Activated CD8-positive, alpha-beta T cell treated with anti-CD3 and anti-CD28 coated beads for 36 hours (primary cell): ENCODE data around the gene STXBP1. TPM values are rescaled to one million over a fixed set of nuclear protein-coding genes. Genes with fewer than 3 reads are reported as not detected.

Experiments used
- ATAC-seq: fragments of 200-7000 bp; cut with Tn5 transposase; one replicate; pipeline ENCODE4 v1.10.0; 2021; ENCODE audit warnings: mild to moderate bottlenecking, moderate library complexity
- CTCF ChIA-PET: fragments of 350-600 bp; sonication (Branson Sonifier 250); formaldehyde crosslinking; loops from one replicate; lab custom pipeline; 2021; ENCODE audit warnings: antibody characterized with exemption; lab: Charles Lee
- POLR2A ChIA-PET: fragments of 350-600 bp; sonication (Branson Sonifier 250); formaldehyde crosslinking; loops from one replicate; lab custom pipeline; 2021; ENCODE audit warnings: antibody characterized with exemption; lab: Charles Lee
- DNase-seq: peaks from one replicate; pipeline ENCODE4 v3.0.0-alpha.2; 2020
- H3K27ac Mint-ChIP-seq: one replicate; pipeline ENCODE4 v1.8.0; 2021; ENCODE audit warnings: mild to moderate bottlenecking, mixed read lengths
- H3K27me3 Mint-ChIP-seq: one replicate; pipeline ENCODE4 v1.8.0; 2021; ENCODE audit warnings: mixed read lengths
- H3K36me3 Mint-ChIP-seq: one replicate; pipeline ENCODE4 v1.8.0; 2021; ENCODE audit warnings: low read depth, mixed read lengths
- H3K4me1 Mint-ChIP-seq: one replicate; pipeline ENCODE4 v1.8.0; 2021; ENCODE audit warnings: low read depth, mixed read lengths
- H3K4me3 Mint-ChIP-seq: one replicate; pipeline ENCODE4 v1.8.0; 2021; ENCODE audit warnings: mild to moderate bottlenecking, moderate library complexity, mixed read lengths
- H3K9me3 Mint-ChIP-seq: one replicate; pipeline ENCODE4 v1.8.0; 2021; ENCODE audit warnings: mixed read lengths
- CTCF ChIP-seq: fragments of 200-600 bp; IDR thresholded peaks from one replicate; pipeline ENCODE4 v1.8.0; 2022; ENCODE audit warnings: antibody characterized with exemption, mild to moderate bottlenecking
- intact Hi-C: fragments of 100-400 bp; cut with micrococcal nuclease; formaldehyde crosslinking; loops from one replicate; pipeline ENCODE4 v1.10.0; 2022
- total RNA-seq, 2 experiments: library from RNA; stranded (reverse); gene quantifications; one replicate each; pipeline ENCODE4 v1.2.3, GENCODE V29; 2021

The STXBP1 gene
- total RNA-seq, 2 experiments from 2014 or later: 19.2 to 23.5 TPM

- POLR2A ChIA-PET: interaction anchor here (1.0 to 1.4 kb wide), 2 partner anchors 16 to 287 kb away, joined by 4 read pairs; no protein-coding TSS in a partner anchor
- CTCF ChIA-PET: interaction anchor here (1.1 kb wide), 1 partner anchor 11 kb away, joined by 3 read pairs; no protein-coding TSS in a partner anchor
- Mint-ChIP-seq H3K36me3 (peaks cover 2% of the 10 kb centered on the region), H3K4me1 (peaks cover 28% of the 10 kb centered on the region), H3K27me3 (no peaks in the 10 kb centered on the region), H3K27ac (no peak overlapping the region), H3K9me3 (peaks cover 2% of the 10 kb centered on the region), H3K4me3 (no peak overlapping the region)
- ATAC-seq (no peak), DNase-seq (no peak)
- intact Hi-C loops: no loop called here
- no peak for TF ChIP-seq CTCF
These were observed 98.2 kb downstream of the STXBP1 start for GRCh38 chr9:127710204-127710783.

- H3K27me3 Mint-ChIP-seq: no peaks in the 10 kb centered on the region
- H3K27ac Mint-ChIP-seq: no peak overlapping the region
- peaks cover 2% of the 10 kb centered on the region for H3K9me3 Mint-ChIP-seq
- no peak for TF ChIP-seq CTCF
- DNase-seq: peak; percentile 34
- H3K4me3 Mint-ChIP-seq: no peak overlapping the region
- CTCF ChIA-PET: interaction anchor here (1.3 kb wide), 1 partner anchor 23 kb away, joined by 4 read pairs; no protein-coding TSS in a partner anchor
- POLR2A ChIA-PET: interaction anchor here (0.6 to 1.6 kb wide), 5 partner anchors 10 to 288 kb away, joined by 3 to 7 read pairs (median 3); no protein-coding TSS in a partner anchor
- H3K36me3 Mint-ChIP-seq: peaks cover 2% of the 10 kb centered on the region
- H3K4me1 Mint-ChIP-seq: peaks cover 32% of the 10 kb centered on the region
- intact Hi-C loops: no loop called here
- ATAC-seq: no peak
These were observed 99.2 kb downstream of the STXBP1 start for GRCh38 chr9:127711226-127711701.

GRCh38 chr9:127711831-127712274, 99.8 kb downstream of the STXBP1 start:
- peaks cover 2% of the 10 kb centered on the region for H3K9me3 Mint-ChIP-seq
- H3K36me3 Mint-ChIP-seq: peaks cover 2% of the 10 kb centered on the region
- CTCF ChIA-PET: interaction anchor here (1.3 kb wide), 1 partner anchor 23 kb away, joined by 4 read pairs; no protein-coding TSS in a partner anchor
- H3K4me1 Mint-ChIP-seq: peaks cover 33% of the 10 kb centered on the region
- no peak overlapping the region for H3K4me3 Mint-ChIP-seq
- no peak for ATAC-seq
- POLR2A ChIA-PET: interaction anchor here (0.8 to 1.6 kb wide), 4 partner anchors 9 to 262 kb away, joined by 3 to 7 read pairs (median 4); no protein-coding TSS in a partner anchor
- intact Hi-C loops: no loop called here
- no peak for DNase-seq
- H3K27ac Mint-ChIP-seq: no peak overlapping the region
- no peak for TF ChIP-seq CTCF
- no peaks in the 10 kb centered on the region for H3K27me3 Mint-ChIP-seq

GRCh38 chr9:127712371-127712770, 100.3 kb downstream of the STXBP1 start:
- DNase-seq: no peak
- POLR2A ChIA-PET: interaction anchor here (0.8 to 4.1 kb wide), 5 partner anchors 8 to 263 kb away, joined by 3 to 26 read pairs (median 5); no protein-coding TSS in a partner anchor
- no peak for TF ChIP-seq CTCF
- Mint-ChIP-seq H3K4me3 (no peak overlapping the region), H3K27ac (no peak overlapping the region), H3K4me1 (peaks cover 31% of the 10 kb centered on the region), H3K36me3 (peaks cover 2% of the 10 kb centered on the region), H3K27me3 (no peaks in the 10 kb centered on the region), H3K9me3 (peaks cover 2% of the 10 kb centered on the region)
- CTCF ChIA-PET: no interaction called here
- intact Hi-C loops: no loop called here
- ATAC-seq: no peak

- DNase-seq (no peak), ATAC-seq (no peak)
- ChIA-PET CTCF (interaction anchor here (1.7 kb wide), 1 partner anchor 157 kb away, joined by 3 read pairs; no protein-coding TSS in a partner anchor), POLR2A (interaction anchor here (1.3 to 4.1 kb wide), 2 partner anchors 8 to 22 kb away, joined by 5 to 26 read pairs; no protein-coding TSS in a partner anchor)
- peaks cover 2% of the 10 kb centered on the region for H3K36me3 Mint-ChIP-seq
- H3K27ac Mint-ChIP-seq: no peak overlapping the region
- no peaks in the 10 kb centered on the region for H3K27me3 Mint-ChIP-seq
- TF ChIP-seq CTCF: no peak
- peaks cover 2% of the 10 kb centered on the region for H3K9me3 Mint-ChIP-seq
- no peak overlapping the region for H3K4me3 Mint-ChIP-seq
- peaks cover 26% of the 10 kb centered on the region for H3K4me1 Mint-ChIP-seq
- intact Hi-C loops: no loop called here
These were observed 100.8 kb downstream of the STXBP1 start for GRCh38 chr9:127712867-127713266.
